ENCODE measurements around the gene FBN2.

- TF ChIP-seq CTCF (IDR thresholded peaks at IDR 0.05) (no peak), POLR2AphosphoS5 (IDR thresholded peaks at IDR 0.05) (no peak), POLR2A (IDR thresholded peaks at IDR 0.05; ENCODE audit: low read depth) (no peak)
These were observed 128.8 kb downstream of the FBN2 start for GRCh38 chr5:128409166-128409800.

Measured in esophagus muscularis mucosa (tissue), 3 donors.